HepG2 (cell line): ENCODE measurements around the gene SASH1.

Experiments used
- ATAD3A ChIP-seq: sonication (generic); formaldehyde crosslinking; IDR thresholded peaks from 2 replicates; pipeline ENCODE4 v1.4.0; 2020; ENCODE audit warnings: missing genetic modification reagents
- CHD2 ChIP-seq: IDR thresholded peaks from 2 replicates; pipeline ENCODE4 v1.6.1; 2011; ENCODE audit warnings: low read depth, low read length, improper control_type of control experiment
- EP300 ChIP-seq, 3 experiments: sonication (generic) in 1 of 3; formaldehyde crosslinking in 1 of 3; IDR thresholded peaks; 2 replicates each; pipeline versions ENCODE4 v1.5.1 to v1.6.1; 2011 to 2020; ENCODE audit warnings: low read depth in 2 of 3, low read length in 2 of 3, borderline replicate concordance in 1 of 3, improper control_type of control experiment in 1 of 3, mild to moderate bottlenecking in 1 of 3, missing genetic modification reagents in 1 of 3, moderate library complexity in 1 of 3
- KLF6 ChIP-seq: IDR thresholded peaks from 2 replicates; pipeline ENCODE4 v1.8.0; 2016; ENCODE audit warnings: missing biosample characterization, missing genetic modification reagents
- TAF1 ChIP-seq: sonication (generic); formaldehyde crosslinking; IDR thresholded peaks from 2 replicates; pipeline ENCODE4 v1.4.0; 2020; ENCODE audit warnings: missing genetic modification reagents
- ZNF431 ChIP-seq: sonication (generic); formaldehyde crosslinking; IDR thresholded peaks from 2 replicates; pipeline ENCODE4 v1.9.0; 2022; ENCODE audit warnings: missing genetic modification reagents, low read depth, mild to moderate bottlenecking, borderline replicate concordance
- TF ChIP-seq, protein P1 (sequence below): sonication (generic); formaldehyde crosslinking; IDR thresholded peaks from 2 replicates; pipeline ENCODE4 v1.8.1; 2023; ENCODE audit warnings: mild to moderate bottlenecking, missing genetic modification reagents
- TF ChIP-seq, protein P2 (sequence below), 2 experiments: sonication (generic) in 1 of 2; formaldehyde crosslinking in 1 of 2; IDR thresholded peaks; 2 replicates each; pipeline versions ENCODE4 v1.5.1 to v1.6.1; 2011 to 2020; ENCODE audit warnings: borderline replicate concordance in 1 of 2, low read depth in 1 of 2, low read length in 1 of 2, mild to moderate bottlenecking in 1 of 2, missing genetic modification reagents in 1 of 2, moderate library complexity in 1 of 2

DNA sequence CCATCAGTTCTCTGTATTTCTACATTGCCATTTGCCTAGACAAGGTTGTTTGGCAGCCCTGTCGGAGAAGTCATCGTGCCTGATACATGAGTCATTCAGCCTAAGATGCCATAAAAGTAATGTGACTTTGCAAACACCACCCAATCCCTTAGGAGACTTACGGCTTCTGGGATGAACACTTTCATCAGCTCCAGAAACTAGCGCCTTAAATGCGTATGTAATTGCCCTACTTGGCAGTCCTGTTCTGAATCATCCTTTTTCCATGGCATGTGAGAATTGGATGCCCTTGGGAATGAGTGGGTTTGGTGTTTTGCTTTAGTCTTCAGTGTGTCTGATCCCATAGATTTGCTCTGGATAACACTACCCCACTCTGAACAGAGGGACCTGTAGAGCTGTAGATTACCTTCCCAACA, 158.5 kb downstream of the SASH1 start:
- no peak for TF ChIP-seq KLF6 (CRISPR knock-in tag)
- no peak for TF ChIP-seq EP300 (IDR thresholded peaks at IDR 0.05; ENCODE audit: low read depth in 2 of 2, low read length in 2 of 2)
- TF ChIP-seq EP300 (CRISPR knock-in tag; IDR thresholded peaks at IDR 0.05; ENCODE audit: borderline replicate concordance), result no peak
- TF ChIP-seq, protein P1, sequence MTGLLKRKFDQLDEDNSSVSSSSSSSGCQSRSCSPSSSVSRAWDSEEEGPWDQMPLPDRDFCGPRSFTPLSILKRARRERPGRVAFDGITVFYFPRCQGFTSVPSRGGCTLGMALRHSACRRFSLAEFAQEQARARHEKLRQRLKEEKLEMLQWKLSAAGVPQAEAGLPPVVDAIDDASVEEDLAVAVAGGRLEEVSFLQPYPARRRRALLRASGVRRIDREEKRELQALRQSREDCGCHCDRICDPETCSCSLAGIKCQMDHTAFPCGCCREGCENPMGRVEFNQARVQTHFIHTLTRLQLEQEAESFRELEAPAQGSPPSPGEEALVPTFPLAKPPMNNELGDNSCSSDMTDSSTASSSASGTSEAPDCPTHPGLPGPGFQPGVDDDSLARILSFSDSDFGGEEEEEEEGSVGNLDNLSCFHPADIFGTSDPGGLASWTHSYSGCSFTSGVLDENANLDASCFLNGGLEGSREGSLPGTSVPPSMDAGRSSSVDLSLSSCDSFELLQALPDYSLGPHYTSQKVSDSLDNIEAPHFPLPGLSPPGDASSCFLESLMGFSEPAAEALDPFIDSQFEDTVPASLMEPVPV (CRISPR knock-in tag), result no peak
- TF ChIP-seq CHD2, result no peak
- TF ChIP-seq, protein P2, sequence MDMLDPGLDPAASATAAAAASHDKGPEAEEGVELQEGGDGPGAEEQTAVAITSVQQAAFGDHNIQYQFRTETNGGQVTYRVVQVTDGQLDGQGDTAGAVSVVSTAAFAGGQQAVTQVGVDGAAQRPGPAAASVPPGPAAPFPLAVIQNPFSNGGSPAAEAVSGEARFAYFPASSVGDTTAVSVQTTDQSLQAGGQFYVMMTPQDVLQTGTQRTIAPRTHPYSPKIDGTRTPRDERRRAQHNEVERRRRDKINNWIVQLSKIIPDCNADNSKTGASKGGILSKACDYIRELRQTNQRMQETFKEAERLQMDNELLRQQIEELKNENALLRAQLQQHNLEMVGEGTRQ (IDR thresholded peaks at IDR 0.05; ENCODE audit: low read depth, low read length), result no peak
- TF ChIP-seq, protein P2 (CRISPR knock-in tag; IDR thresholded peaks at IDR 0.05; ENCODE audit: borderline replicate concordance), result no peak
- no peak for TF ChIP-seq ATAD3A (CRISPR knock-in tag)
- TF ChIP-seq TAF1 (CRISPR knock-in tag), result no peak
- TF ChIP-seq ZNF431 (CRISPR knock-in tag), result no peak
